KMS-11 (cell line): ENCODE measurements around the gene PRDM16.

Experiments
- H2AFZ ChIP-seq: fragments of 200-600 bp; sonication (generic); 2 replicates; pipeline ENCODE4 v1.6.1; 2016; ENCODE audit warnings: antibody characterized with exemption, mixed run types, low read depth
- H3K27ac ChIP-seq: fragments of 200-600 bp; sonication (generic); 2 replicates; pipeline ENCODE4 v1.6.1; 2016; ENCODE audit warnings: mild to moderate bottlenecking, mixed run types
- H3K27me3 ChIP-seq: fragments of 200-600 bp; sonication (generic); 2 replicates; pipeline ENCODE4 v1.6.1; 2017; ENCODE audit warnings: mild to moderate bottlenecking, low read depth, mixed run types, moderate library complexity; ENCODE audit not compliant: insufficient read depth
- H3K36me3 ChIP-seq: fragments of 200-600 bp; sonication (generic); 2 replicates; pipeline ENCODE4 v1.6.1; 2017; ENCODE audit warnings: mild to moderate bottlenecking, mixed run types; ENCODE audit not compliant: insufficient read depth
- H3K4me1 ChIP-seq: fragments of 200-600 bp; sonication (generic); 2 replicates; pipeline ENCODE4 v1.6.1; 2016; ENCODE audit warnings: mild to moderate bottlenecking, low read depth, mixed run types; ENCODE audit not compliant: poor library complexity, severe bottlenecking
- H3K4me2 ChIP-seq: fragments of 200-600 bp; sonication (generic); 2 replicates; pipeline ENCODE4 v1.7.0; 2016; ENCODE audit warnings: mild to moderate bottlenecking, mixed run types
- H3K4me3 ChIP-seq: fragments of 200-600 bp; sonication (generic); IDR thresholded peaks from 2 replicates; pipeline ENCODE4 v1.6.1; 2017; ENCODE audit warnings: low read depth, low read length, mixed read lengths; ENCODE audit not compliant: insufficient read depth
- H3K79me2 ChIP-seq: fragments of 200-600 bp; sonication (generic); 2 replicates; pipeline ENCODE4 v1.6.1; 2016; ENCODE audit warnings: low read depth, mixed run types; ENCODE audit not compliant: insufficient read depth
- H3K9ac ChIP-seq: fragments of 200-600 bp; sonication (generic); 2 replicates; pipeline ENCODE4 v1.6.1; 2016; ENCODE audit warnings: mild to moderate bottlenecking, mixed run types
- H4K20me1 ChIP-seq: fragments of 200-600 bp; sonication (generic); 2 replicates; pipeline ENCODE4 v1.6.1; 2016; ENCODE audit warnings: mild to moderate bottlenecking, mixed run types; ENCODE audit not compliant: insufficient read depth
- CTCF ChIP-seq: fragments of 200-600 bp; sonication (generic); conservative IDR thresholded peaks from 2 replicates; pipeline ENCODE4 v1.6.1; 2017; ENCODE audit warnings: low read depth, mild to moderate bottlenecking, antibody characterized with exemption, low read length, moderate library complexity, mixed read lengths

PRDM16 gene

DNA sequence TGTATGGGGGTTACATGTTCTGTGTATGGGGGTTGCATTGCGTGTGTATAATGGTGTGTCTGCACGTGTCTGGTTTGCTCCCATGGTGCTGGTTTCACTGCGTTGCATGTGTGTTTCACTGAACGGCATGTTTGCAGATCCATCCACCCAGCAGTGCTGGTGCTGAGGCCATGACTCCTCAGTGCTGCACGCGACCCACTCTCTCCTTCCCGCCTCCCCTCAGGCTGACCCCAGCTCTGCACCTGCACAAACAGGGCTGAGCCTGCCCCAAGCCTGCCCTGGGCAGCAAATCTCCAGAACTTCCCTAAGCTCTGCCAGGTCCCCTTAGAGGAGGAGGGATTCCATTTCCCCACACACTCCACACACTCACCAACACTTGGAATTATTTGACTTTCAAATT, 29.0 kb upstream of the PRDM16 start:
- no peaks in the 10 kb centered on the region for H4K20me1 ChIP-seq
- H3K27ac ChIP-seq, result no peak overlapping the region
- no peak for TF ChIP-seq CTCF

GRCh38 chr1:3042481-3042880, 26.5 kb upstream of the PRDM16 start:
- H2AFZ ChIP-seq, result no peak overlapping the region
- no peak for TF ChIP-seq CTCF
- no peaks in the 10 kb centered on the region for H3K36me3 ChIP-seq
- H4K20me1 ChIP-seq, result no peaks in the 10 kb centered on the region
- no peak overlapping the region for H3K27ac ChIP-seq
- H3K4me3 ChIP-seq, result no peak overlapping the region
- H3K27me3 ChIP-seq, result peaks cover 36% of the 10 kb centered on the region; the same call in 1 of the 2 replicates
- H3K4me2 ChIP-seq, result no peak overlapping the region
- no peaks in the 10 kb centered on the region for H3K4me1 ChIP-seq
- H3K79me2 ChIP-seq, result no peaks in the 10 kb centered on the region
- H3K9ac ChIP-seq, result no peak overlapping the region

More for the DNA sequence above, 29.0 kb upstream of the PRDM16 start:
- Histone ChIP-seq H3K36me3 (no peaks in the 10 kb centered on the region), H2AFZ (no peak overlapping the region), H3K4me2 (no peak overlapping the region), H3K79me2 (no peaks in the 10 kb centered on the region), H3K27me3 (peaks cover 30% of the 10 kb centered on the region; the same call in 1 of the 2 replicates), H3K9ac (no peak overlapping the region), H3K4me1 (no peaks in the 10 kb centered on the region), H3K4me3 (no peak overlapping the region)

DNA sequence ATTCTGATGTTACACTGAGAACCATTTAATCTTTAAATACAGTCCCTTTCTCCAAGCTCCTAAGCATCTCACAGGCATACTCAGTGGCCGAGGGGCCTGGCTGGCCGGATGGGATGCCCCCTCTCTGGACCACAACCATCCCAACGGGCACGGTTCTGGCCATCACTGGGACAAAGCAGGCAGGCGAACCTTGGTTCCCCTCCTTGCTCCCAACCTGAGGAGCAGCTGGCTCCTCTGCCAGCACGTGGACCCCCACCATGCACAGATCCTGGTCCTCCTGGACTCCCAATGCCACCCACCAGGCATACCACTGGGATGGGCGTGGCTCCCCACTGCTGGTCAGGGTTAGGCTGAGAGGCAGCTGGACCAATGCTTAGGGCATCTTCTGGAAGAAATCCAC, 19.8 kb upstream of the PRDM16 start:
- Histone ChIP-seq H3K27ac (no peak overlapping the region), H3K27me3 (peaks cover 10% of the 10 kb centered on the region; the same call in 1 of the 2 replicates), H4K20me1 (no peaks in the 10 kb centered on the region), H3K4me2 (no peak overlapping the region), H3K79me2 (no peaks in the 10 kb centered on the region), H2AFZ (no peak overlapping the region), H3K36me3 (no peaks in the 10 kb centered on the region), H3K4me3 (no peak overlapping the region), H3K9ac (no peak overlapping the region), H3K4me1 (no peaks in the 10 kb centered on the region)
- no peak for TF ChIP-seq CTCF

DNA sequence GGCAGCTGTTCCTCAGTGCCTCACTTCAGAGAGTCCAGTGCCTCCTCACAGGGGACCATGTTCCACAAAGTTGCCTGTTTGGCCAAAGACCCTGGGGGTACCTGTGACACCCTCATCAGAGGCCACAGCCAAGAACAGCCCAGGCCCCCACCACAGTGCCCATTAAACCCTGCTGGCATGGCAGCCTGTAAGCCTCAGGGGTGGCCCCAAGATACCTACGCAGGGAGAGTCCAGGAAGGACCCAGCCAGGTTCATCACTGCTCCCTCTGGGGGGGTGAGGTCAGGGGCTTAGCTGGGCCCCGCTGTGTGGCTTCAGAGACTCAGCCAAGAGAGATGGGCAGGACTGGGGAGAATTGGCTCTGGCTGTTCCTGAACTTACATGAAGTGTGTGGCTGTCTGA, 19.1 kb upstream of the PRDM16 start:
- Histone ChIP-seq H3K27ac (no peak overlapping the region), H3K27me3 (peaks cover 13% of the 10 kb centered on the region), H3K4me2 (no peak overlapping the region), H4K20me1 (no peaks in the 10 kb centered on the region), H3K79me2 (no peaks in the 10 kb centered on the region), H3K36me3 (no peaks in the 10 kb centered on the region), H2AFZ (no peak overlapping the region), H3K4me3 (no peak overlapping the region), H3K4me1 (no peaks in the 10 kb centered on the region), H3K9ac (no peak overlapping the region)
- TF ChIP-seq CTCF, result no peak
